Endothelial cell of umbilical vein (primary cell): ENCODE data around the gene PIRT. TPM values are rescaled to one million over a fixed set of nuclear protein-coding genes. Genes with fewer than 3 reads are reported as not detected.
"Not testable (repeated sequence)": the region's sequence is repeated elsewhere in the genome, so short reads cannot be mapped to it uniquely, and the experiment has no call there.

Source experiments
- BruUV-seq: library from RNA; stranded (reverse); fragments of 400-500 nt; replicated peaks from 2 replicates; lab custom pipeline; 2021; lab: Mats Ljungman, UMichigan
- CTCF ChIA-PET: fragments of 300-600, 350-600 bp; sonication (Branson Sonifier 250); formaldehyde crosslinking; loops from one replicate; lab custom pipeline; 2021; ENCODE audit warnings: antibody characterized with exemption, inconsistent platforms; lab: Charles Lee
- POLR2A ChIA-PET: fragments of 300-600, 350-600 bp; sonication (Branson Sonifier 250); formaldehyde crosslinking; loops from one replicate; lab custom pipeline; 2021; ENCODE audit warnings: antibody characterized with exemption, inconsistent platforms; lab: Charles Lee
- DNase-seq: peaks from one replicate; pipeline ENCODE4 v3.0.0-alpha.2; 2011; ENCODE audit warnings: low read depth, low spot score
- FAIRE-seq: peaks from 2 replicates; lab custom pipeline; 2011; peaks lifted over from hg19 to GRCh38; lab: Jason Lieb, UNC
- H2AFZ ChIP-seq: 2 replicates; pipeline ENCODE4 v1.6.0; 2012; ENCODE audit warnings: low read depth, low read length, control low read depth, inconsistent platforms
- H3K27ac ChIP-seq: 2 replicates; pipeline ENCODE4 v1.5.1; 2011; ENCODE audit warnings: low read depth, mild to moderate bottlenecking, control low read depth, low read length, moderate library complexity; ENCODE audit not compliant: insufficient read depth
- H3K27me3 ChIP-seq, 2 experiments: 2 replicates each; pipeline versions ENCODE4 v1.6.0 to v1.6.1; 2011; ENCODE audit warnings: low read length in 2 of 2, mixed read lengths in 1 of 2; ENCODE audit not compliant: control insufficient read depth in 2 of 2, insufficient read depth in 2 of 2
- H3K36me3 ChIP-seq, 2 experiments: 2 replicates in 1 of 2; 3 replicates in 1 of 2; pipeline ENCODE4 v1.5.1; 2011; ENCODE audit warnings: low read length in 2 of 2, mild to moderate bottlenecking in 1 of 2, moderate library complexity in 1 of 2; ENCODE audit not compliant: control insufficient read depth in 2 of 2, insufficient read depth in 2 of 2; ENCODE audit errors: extremely low read depth in 1 of 2
- H3K4me1 ChIP-seq: 3 replicates; pipeline ENCODE4 v1.5.1; 2011; ENCODE audit warnings: mild to moderate bottlenecking, low read length; ENCODE audit not compliant: control insufficient read depth, insufficient read depth; ENCODE audit errors: extremely low read depth
- H3K4me2 ChIP-seq: 2 replicates; pipeline ENCODE4 v1.6.1; 2011; ENCODE audit warnings: low read length, control low read depth, mixed read lengths; ENCODE audit not compliant: insufficient read depth
- H3K4me3 ChIP-seq, 3 experiments: fragments of 200-600 bp in 1 of 3; sonication (generic), shearing (Covaris generic) in 1 of 3; replicated peaks in 1 of 3; 2 replicates each; pipeline ENCODE4 v1.5.1; 2011 to 2016; ENCODE audit warnings: control low read depth in 3 of 3, low read length in 3 of 3, mild to moderate bottlenecking in 2 of 3, inconsistent platforms in 1 of 3, low read depth in 1 of 3, moderate library complexity in 1 of 3; ENCODE audit not compliant: insufficient read depth in 1 of 3
- H3K79me2 ChIP-seq: 2 replicates; pipeline ENCODE4 v1.6.0; 2012; ENCODE audit warnings: low read length, inconsistent platforms; ENCODE audit not compliant: control insufficient read depth, insufficient read depth
- H3K9ac ChIP-seq: replicated peaks from 2 replicates; pipeline ENCODE3; 2011; ENCODE audit warnings: low read length, control low read depth; ENCODE audit not compliant: insufficient read depth; ENCODE audit errors: extremely low read depth
- H3K9me1 ChIP-seq: replicated peaks from 3 replicates; pipeline ENCODE4 v1.6.0; 2011; ENCODE audit warnings: mild to moderate bottlenecking, low read length; ENCODE audit not compliant: control insufficient read depth, insufficient read depth; ENCODE audit errors: extremely low read depth
- H3K9me3 ChIP-seq: replicated peaks from 2 replicates; pipeline ENCODE4 v1.5.1; 2012; ENCODE audit warnings: low read length, inconsistent platforms; ENCODE audit not compliant: control insufficient read depth, insufficient read depth
- H4K20me1 ChIP-seq: replicated peaks from 2 replicates; pipeline ENCODE3; 2011; ENCODE audit warnings: mild to moderate bottlenecking, low read length; ENCODE audit not compliant: control insufficient read depth, insufficient read depth; ENCODE audit errors: extremely low read depth
- EZH2 ChIP-seq: IDR thresholded peaks from 2 replicates; pipeline ENCODE4 v1.6.1; 2012; ENCODE audit warnings: borderline replicate concordance, low read depth, mild to moderate bottlenecking, moderate library complexity, low read length, inconsistent platforms; ENCODE audit not compliant: severe bottlenecking
- FOS ChIP-seq: IDR thresholded peaks from 2 replicates; pipeline ENCODE4 v1.6.1; 2011; ENCODE audit warnings: mild to moderate bottlenecking, low read length, moderate library complexity, borderline replicate concordance; ENCODE audit not compliant: insufficient read depth
- GATA2 ChIP-seq: IDR thresholded peaks from 2 replicates; pipeline ENCODE4 v1.7.0; 2011; ENCODE audit warnings: low read depth, mild to moderate bottlenecking, moderate library complexity, mixed read lengths, low read length; ENCODE audit not compliant: insufficient read length, insufficient read depth
- JUN ChIP-seq: IDR thresholded peaks from 2 replicates; pipeline ENCODE4 v1.6.1; 2011; ENCODE audit warnings: borderline replicate concordance, low read depth; ENCODE audit not compliant: insufficient read length, insufficient read depth
- MYC ChIP-seq: IDR thresholded peaks from one replicate; pipeline ENCODE4 v1.6.1; 2011; ENCODE audit warnings: mild to moderate bottlenecking, low read depth, low read length
- POLR2A ChIP-seq: IDR thresholded peaks from 2 replicates; pipeline ENCODE4 v1.6.1; 2012; ENCODE audit warnings: low read depth, mild to moderate bottlenecking, control low read depth, low read length
- POLR2AphosphoS5 ChIP-seq: IDR thresholded peaks from 2 replicates; pipeline ENCODE4 v1.6.1; 2012; ENCODE audit warnings: low read depth, mild to moderate bottlenecking, control low read depth, low read length, moderate library complexity; ENCODE audit not compliant: insufficient read depth
- dilution Hi-C: fragments of 300-500 bp; cut with MboI; formaldehyde crosslinking; loops from one replicate; pipeline ENCODE4 v1.15.0; 2019; ENCODE audit warnings: low sequenced_read_pairs; ENCODE audit not compliant: extremely low pct_ligation_motif_present
- intact Hi-C: fragments of 100-400 bp; cut with micrococcal nuclease; formaldehyde crosslinking; loops from one replicate; pipeline ENCODE4 v1.10.0; 2022
- polyA plus RNA-seq, 4 experiments: library from polyadenylated mRNA; depleted of rRNA in 3 of 4; stranded (reverse) in 3 of 4; unstranded in 1 of 4; fragments of >200 nt; gene quantifications; 2 replicates each; pipeline versions ENCODE4 v1.2.1 to v1.2.3, GENCODE V29; 2011 to 2012; ENCODE audit warnings: missing spikeins in 1 of 4
- total RNA-seq: library from RNA; stranded (reverse); gene quantifications from 2 replicates; pipeline ENCODE4 v1.2.3, GENCODE V29; 2021
- TF ChIP-seq, protein P1 (sequence below), 2 donors: IDR thresholded peaks; 1 replicate in 1 of 2; 2 replicates in 1 of 2; pipeline ENCODE4 v1.5.1; 2011; ENCODE audit warnings: low read length in 2 of 2, mild to moderate bottlenecking in 2 of 2, moderate library complexity in 2 of 2, control low read depth in 1 of 2, inconsistent platforms in 1 of 2, low read depth in 1 of 2; ENCODE audit not compliant: insufficient read depth in 1 of 2; ENCODE audit errors: extremely low read depth in 1 of 2
- TF ChIP-seq, protein P2 (sequence below): IDR thresholded peaks from 2 replicates; pipeline ENCODE4 v1.6.1; 2011; ENCODE audit not compliant: insufficient read depth, insufficient read length

Gene PIRT
- total and polyA plus RNA-seq, 2 donors (not counting 3 experiments of a cell fraction or from before 2014, with no cell fraction given) = not detected

DNA sequence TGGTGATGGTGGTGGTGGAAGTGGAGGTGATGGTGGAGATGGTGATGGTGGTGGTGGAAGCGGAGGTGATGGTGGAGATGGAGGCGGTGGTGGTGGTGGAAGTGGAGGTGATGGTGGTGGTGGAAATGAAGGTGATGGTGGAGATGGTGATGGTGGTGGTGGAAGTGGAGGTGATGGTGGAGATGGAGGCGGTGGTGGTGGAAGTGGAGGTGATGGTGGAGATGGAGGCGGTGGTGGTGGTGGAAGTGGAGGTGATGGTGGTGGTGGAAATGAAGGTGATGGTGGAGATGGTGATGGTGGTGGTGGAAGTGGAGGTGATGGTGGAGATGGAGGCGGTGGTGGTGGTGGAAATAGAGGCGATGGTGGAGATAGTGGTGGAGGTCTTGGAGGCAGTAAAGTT lies 8.7 kb upstream of the PIRT start:
- H3K9me3 ChIP-seq, H3K27me3 ChIP-seq, H3K4me3 ChIP-seq, H3K9me1 ChIP-seq, H3K36me3 ChIP-seq, H3K4me1 ChIP-seq, H2AFZ ChIP-seq, H3K4me2 ChIP-seq, intact Hi-C loops, H3K27ac ChIP-seq, POLR2A ChIA-PET, H3K79me2 ChIP-seq, DNase-seq, H3K9ac ChIP-seq, dilution Hi-C loops, H4K20me1 ChIP-seq, BruUV-seq, FAIRE-seq: not testable (repeated sequence)
- CTCF ChIA-PET = interaction anchor here (4.3 kb wide), 1 partner anchor 201 kb away, joined by 88 read pairs; no protein-coding TSS in a partner anchor

DNA sequence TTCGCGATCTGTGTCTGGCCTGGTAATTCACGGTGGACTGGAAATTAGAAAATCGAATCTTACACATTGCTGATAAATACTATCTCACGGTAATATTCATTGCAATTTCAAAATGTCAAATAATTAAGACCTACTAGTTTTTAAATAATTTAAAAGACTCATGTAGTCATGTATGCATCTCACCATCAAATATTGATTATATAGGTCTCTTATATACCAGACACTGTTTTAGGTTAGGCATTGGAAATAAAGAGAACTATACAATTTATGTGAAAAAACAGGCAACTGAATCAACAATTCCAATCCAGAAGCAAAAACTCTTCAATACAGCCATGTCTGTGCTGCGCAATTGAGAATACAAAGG lies 7.5 kb upstream of the PIRT start:
- no peak for FAIRE-seq
- ChIA-PET POLR2A (interaction anchor here (0.7 kb wide), 1 partner anchor 195 kb away, joined by 4 read pairs; no protein-coding TSS in a partner anchor), CTCF (interaction anchor here (0.5 to 4.3 kb wide), 10 partner anchors 9 to 1141 kb away, joined by 3 to 88 read pairs (median 4); no protein-coding TSS in a partner anchor)
- Histone ChIP-seq H3K4me1 (no peaks in the 10 kb centered on the region), H3K27me3 (peaks cover 0 to 4% of the 10 kb centered on the region in 2 experiments), H4K20me1 (no peaks in the 10 kb centered on the region), H3K27ac (no peak overlapping the region), H3K9me1 (no peaks in the 10 kb centered on the region), H3K9ac (no peak overlapping the region), H3K9me3 (no peaks in the 10 kb centered on the region), H2AFZ (no peak overlapping the region), H3K4me3 (no peak overlapping the region), H3K36me3 (no peaks in the 10 kb centered on the region), H3K4me2 (no peak overlapping the region), H3K79me2 (no peaks in the 10 kb centered on the region)
- TF ChIP-seq, protein P1, sequence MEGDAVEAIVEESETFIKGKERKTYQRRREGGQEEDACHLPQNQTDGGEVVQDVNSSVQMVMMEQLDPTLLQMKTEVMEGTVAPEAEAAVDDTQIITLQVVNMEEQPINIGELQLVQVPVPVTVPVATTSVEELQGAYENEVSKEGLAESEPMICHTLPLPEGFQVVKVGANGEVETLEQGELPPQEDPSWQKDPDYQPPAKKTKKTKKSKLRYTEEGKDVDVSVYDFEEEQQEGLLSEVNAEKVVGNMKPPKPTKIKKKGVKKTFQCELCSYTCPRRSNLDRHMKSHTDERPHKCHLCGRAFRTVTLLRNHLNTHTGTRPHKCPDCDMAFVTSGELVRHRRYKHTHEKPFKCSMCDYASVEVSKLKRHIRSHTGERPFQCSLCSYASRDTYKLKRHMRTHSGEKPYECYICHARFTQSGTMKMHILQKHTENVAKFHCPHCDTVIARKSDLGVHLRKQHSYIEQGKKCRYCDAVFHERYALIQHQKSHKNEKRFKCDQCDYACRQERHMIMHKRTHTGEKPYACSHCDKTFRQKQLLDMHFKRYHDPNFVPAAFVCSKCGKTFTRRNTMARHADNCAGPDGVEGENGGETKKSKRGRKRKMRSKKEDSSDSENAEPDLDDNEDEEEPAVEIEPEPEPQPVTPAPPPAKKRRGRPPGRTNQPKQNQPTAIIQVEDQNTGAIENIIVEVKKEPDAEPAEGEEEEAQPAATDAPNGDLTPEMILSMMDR (IDR thresholded peaks at IDR 0.05; ENCODE audit: extremely low read depth in 1 of 2, insufficient read depth in 1 of 2, low read depth in 1 of 2, low read length in 2 of 2) = no peak
- TF ChIP-seq MYC (no peak), GATA2 (no peak), FOS (no peak), EZH2 (no peak), POLR2AphosphoS5 (no peak), JUN (no peak), POLR2A (no peak)
- TF ChIP-seq, protein P2, sequence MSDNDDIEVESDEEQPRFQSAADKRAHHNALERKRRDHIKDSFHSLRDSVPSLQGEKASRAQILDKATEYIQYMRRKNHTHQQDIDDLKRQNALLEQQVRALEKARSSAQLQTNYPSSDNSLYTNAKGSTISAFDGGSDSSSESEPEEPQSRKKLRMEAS = no peak
- intact Hi-C loops (loop anchor here (1.0 kb wide), 3 partner anchors 108 to 214 kb away; no protein-coding TSS in a partner anchor), dilution Hi-C loops (no loop called here)
- BruUV-seq = no TSS peak
- DNase-seq = no peak
